ENCODE measurements around the gene VPS13C.

DNA sequence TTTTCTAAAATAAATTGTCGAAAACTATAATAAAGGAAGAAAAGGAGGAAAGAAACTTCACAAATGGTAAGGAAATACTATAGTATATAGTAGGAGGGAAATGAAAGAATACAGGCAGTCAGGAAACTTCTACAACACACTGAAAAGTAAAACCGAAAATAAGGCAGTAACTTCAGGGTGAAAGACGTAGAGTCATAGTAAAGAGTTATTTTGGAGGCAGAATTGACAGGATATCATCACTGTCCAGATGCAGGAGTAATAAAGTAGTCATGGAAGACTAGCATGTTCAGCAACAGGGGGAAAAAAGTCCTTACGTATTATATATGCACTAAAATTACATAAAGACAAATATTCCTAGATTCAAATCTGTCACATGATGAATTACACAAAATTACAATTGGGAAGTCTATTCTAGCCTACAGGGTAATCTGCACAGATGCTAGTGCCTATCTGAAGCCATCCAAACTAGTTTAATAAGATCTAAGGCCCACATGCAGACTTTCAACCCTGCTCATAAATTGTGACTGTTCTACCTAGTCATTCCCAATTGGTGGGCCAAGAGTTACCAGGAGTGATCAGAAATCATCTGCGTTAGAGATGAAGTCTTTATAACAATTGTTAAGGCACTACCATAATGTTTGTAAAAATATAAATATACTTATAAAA is 14.0 kb downstream of the VPS13C start:
- TF ChIP-seq, protein P1, sequence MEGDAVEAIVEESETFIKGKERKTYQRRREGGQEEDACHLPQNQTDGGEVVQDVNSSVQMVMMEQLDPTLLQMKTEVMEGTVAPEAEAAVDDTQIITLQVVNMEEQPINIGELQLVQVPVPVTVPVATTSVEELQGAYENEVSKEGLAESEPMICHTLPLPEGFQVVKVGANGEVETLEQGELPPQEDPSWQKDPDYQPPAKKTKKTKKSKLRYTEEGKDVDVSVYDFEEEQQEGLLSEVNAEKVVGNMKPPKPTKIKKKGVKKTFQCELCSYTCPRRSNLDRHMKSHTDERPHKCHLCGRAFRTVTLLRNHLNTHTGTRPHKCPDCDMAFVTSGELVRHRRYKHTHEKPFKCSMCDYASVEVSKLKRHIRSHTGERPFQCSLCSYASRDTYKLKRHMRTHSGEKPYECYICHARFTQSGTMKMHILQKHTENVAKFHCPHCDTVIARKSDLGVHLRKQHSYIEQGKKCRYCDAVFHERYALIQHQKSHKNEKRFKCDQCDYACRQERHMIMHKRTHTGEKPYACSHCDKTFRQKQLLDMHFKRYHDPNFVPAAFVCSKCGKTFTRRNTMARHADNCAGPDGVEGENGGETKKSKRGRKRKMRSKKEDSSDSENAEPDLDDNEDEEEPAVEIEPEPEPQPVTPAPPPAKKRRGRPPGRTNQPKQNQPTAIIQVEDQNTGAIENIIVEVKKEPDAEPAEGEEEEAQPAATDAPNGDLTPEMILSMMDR (IDR thresholded peaks at IDR 0.05), result no peak
- TF ChIP-seq ZFX (IDR thresholded peaks at IDR 0.05; ENCODE audit: borderline replicate concordance), result no peak

All from 22Rv1 (cell line).